GM18517 (cell line): ENCODE results near the gene GDF11.

Experiments used
- ATAC-seq: cut with Tn5 transposase; IDR thresholded peaks from one replicate; pipeline ENCODE4 v1.9.1; 2021; ENCODE audit warnings: mild to moderate bottlenecking, moderate library complexity; ENCODE audit not compliant: unreplicated experiment

The GDF11 gene

GRCh38 chr12:55721601-55722213, 21.2 kb upstream of the GDF11 start:
- no peak for ATAC-seq

GRCh38 chr12:55722948-55723347, 20.0 kb upstream of the GDF11 start:
- no peak for ATAC-seq

DNA sequence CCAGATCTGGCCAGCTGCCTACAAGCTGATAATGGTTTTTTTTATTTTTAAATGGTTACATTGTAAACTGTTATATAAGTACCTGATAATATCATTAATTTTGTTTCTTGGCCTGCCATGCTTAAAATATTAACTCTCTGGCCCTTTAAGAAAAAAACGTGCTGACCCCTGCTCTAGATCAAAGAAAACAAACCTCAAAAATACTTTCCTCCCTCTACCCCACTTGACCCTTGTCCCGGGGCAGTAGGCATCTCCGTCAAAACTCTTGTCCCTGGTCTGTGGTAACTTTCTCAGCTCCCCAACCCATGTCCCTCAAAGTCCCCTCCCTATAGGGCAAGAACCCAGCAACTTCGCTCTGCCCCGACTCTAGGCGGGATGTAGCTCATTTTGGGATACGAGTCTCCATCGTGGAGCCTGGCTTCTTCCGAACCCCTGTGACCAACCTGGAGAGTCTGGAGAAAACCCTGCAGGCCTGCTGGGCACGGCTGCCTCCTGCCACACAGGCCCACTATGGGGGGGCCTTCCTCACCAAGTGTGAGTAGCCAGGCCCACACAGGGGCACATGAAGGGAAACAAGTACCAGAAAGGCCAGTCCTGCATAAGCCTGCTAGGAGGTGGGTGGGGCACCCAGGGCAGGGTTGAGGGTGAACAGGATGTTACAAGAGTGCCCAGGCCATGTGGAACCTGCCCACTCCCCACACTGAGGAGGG, 19.3 kb upstream of the GDF11 start:
- no peak for ATAC-seq

DNA sequence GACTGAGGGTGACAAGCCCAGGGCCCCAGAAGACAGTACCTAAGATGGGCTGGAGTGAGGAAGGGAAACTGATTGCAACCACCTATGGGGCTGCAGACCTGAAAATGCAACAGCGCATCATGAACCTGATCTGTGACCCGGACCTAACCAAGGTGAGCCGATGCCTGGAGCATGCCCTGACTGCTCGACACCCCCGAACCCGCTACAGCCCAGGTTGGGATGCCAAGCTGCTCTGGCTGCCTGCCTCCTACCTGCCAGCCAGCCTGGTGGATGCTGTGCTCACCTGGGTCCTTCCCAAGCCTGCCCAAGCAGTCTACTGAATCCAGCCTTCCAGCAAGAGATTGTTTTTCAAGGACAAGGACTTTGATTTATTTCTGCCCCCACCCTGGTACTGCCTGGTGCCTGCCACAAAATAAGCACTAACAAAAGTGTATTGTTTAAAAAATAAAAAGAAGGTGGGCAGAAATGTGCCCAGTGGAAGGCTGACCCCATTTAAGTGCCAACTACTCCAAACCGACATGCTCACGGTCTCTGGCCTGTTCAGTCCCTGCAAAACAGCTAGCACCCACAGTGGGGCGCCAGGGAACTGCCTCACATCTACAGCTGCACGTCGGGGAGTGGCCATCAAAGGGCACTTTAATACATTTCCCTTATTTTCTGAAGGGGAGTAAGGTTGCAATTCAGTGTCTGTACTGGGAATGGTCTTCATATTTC, 18.5 kb upstream of the GDF11 start:
- ATAC-seq = peak; percentile 39

GRCh38 chr12:55724940-55725309, 18.0 kb upstream of the GDF11 start:
- ATAC-seq = no peak

DNA sequence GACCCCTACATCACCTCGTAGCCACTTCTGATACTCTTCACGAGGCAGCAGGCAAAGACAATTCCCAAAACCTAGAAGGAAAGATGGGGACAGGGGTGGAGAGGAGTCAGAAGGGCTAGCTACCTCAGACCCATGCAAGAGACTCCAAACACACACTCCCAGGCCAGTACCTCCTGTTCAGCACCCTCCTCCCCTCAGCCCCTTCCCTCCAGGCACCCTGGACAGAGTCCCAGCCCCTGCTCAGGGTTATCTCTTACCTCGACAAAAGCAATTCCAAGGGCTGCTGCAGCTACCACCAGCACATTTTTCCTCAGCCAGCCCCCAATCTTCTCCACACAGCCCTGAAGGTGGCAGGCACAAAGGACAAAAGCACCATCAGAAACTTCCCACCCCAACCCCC, 17.4 kb upstream of the GDF11 start:
- no peak for ATAC-seq

- no peak for ATAC-seq
Observed at GRCh38 chr12:55726971-55727370, 16.0 kb upstream of the GDF11 start.

GRCh38 chr12:55727643-55728185, 15.2 kb upstream of the GDF11 start:
- no peak for ATAC-seq

GRCh38 chr12:55728186-55728938, 14.6 kb upstream of the GDF11 start:
- peak; percentile 27 for ATAC-seq

GRCh38 chr12:55728939-55729818, 13.7 kb upstream of the GDF11 start, which contains the start of gene CD63:
CD63 (minus strand) TSS chr12:55729009; CDS start chr12:55728341, 668 bp downstream.
- peak; percentile 54 for ATAC-seq

DNA sequence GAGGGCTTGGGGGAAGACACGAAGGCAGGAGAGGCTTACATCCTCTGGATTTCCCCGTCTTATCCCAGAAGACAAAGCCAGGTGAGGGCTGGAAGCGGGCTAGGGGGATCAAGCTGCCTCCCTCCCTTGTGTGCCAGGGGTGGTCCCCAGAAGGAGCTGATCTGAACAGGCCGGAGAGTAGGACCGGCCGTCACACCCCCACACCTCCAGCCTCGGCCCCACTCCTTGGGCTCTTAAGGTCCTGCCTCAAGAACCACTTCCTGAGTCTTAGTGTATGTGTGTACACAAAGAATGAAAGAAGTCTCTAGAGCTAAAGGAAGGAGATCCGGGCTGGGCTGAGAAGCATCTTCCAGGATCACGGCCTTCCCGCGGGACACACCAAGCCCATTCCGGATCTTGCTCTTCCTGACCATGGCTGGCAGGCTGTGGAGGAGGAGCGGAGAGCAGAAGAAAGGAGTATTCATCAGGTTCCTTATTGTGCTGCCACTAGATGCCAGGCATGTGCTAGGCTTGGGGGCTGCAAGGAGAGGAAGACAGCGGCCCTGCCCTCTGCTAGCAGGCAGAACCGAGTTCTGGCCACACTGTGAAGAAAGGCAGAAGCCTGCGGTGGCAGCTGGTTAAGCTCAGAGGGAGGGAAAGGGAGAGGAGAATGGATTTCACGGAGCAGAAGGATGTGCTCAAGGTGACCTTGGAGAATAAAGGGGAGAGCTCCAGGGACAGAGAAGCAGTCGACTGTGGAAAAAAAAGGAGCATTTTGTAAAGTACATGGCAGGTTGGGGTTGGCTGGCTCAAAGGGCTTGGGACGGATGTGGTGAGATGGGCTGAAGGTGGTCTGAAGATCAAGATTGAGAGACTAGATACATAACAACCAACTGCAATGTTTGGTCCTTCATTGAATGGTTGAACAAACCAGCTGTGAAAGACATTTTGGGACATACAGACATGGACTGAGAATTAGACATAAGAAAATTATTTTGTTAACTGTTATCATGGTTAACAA, 12.8 kb upstream of the GDF11 start:
- ATAC-seq = peak; percentile 40

DNA sequence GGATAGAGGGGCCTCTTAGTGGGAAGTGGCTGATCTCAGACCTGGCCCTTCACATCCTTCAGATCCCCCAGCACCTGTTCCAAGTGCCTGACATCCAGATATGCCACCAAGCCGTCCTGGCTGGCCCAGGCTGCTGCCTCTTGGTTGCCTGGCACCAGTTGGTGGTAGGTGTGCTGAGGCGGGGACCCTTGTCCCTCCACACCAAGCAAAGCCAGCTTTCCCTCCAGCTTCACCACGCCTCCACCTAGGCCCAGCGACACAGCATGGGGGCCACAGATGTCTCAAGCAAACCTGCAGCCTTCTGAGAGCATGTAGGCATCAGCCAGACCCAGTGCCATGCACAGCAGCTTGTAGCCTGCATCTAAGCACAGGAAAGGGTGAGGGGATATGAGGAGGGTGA, 10.6 kb upstream of the GDF11 start:
- ATAC-seq = no peak

DNA sequence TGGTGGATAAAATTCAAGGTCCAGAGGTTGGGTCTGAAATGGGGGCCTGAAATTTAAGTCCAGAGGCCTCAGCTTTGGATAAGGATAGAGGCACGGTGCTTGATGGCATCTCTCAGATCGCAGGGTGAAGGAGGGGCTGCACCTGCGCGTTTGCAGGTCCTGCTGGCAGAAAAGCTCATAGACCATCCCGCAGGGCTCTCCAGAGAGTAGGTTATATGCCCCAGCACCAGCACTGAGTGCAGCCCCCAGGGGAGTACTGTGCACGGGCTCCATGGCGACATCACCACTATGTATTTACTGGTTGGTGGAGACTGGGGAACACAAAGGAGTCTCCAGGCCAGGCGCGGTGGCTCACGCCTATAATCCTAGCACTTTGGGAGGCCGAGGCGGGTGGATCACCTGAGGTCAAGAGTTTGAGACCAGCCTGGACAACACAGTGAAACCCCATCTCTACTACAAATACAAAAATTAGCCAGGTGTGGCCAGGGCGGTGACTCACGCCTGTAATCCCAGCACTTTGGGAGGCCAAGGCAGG, 9.8 kb upstream of the GDF11 start:
- no peak for ATAC-seq

GRCh38 chr12:55733858-55734257, 9.1 kb upstream of the GDF11 start:
- ATAC-seq = no peak

GRCh38 chr12:55734595-55734994, 8.3 kb upstream of the GDF11 start:
- ATAC-seq = no peak

DNA sequence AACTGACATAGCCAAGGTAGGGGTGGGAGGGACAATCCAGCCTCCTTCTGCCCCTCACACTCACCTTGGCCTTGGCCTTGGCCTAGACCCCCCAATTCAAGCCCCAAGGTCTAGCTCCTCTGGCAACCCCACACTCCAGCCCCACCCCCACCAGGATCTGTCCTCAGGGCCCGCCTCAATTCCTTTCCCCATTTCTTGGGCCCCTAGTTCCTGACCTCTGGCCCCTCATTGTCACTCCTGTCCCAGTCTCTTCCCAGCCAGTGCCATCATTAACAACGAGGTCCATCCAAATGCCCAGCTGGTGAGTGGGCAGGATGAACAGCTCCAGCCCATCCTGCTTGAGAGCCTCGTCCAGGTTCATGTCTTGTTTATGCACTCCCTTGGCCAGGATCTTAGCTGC, 6.8 kb upstream of the GDF11 start:
- ATAC-seq = no peak

GRCh38 chr12:55736780-55737580, 5.9 kb upstream of the GDF11 start:
- ATAC-seq = no peak
